OCI-LY1 (cell line): Measurements from ENCODE around the gene LDLRAD4.

Source experiments
- H2AFZ ChIP-seq: fragments of 200-600 bp; sonication (generic), shearing (Covaris generic); 2 replicates; pipeline ENCODE4 v1.6.0; 2014; ENCODE audit warnings: antibody characterized with exemption, mild to moderate bottlenecking, low read length
- H3F3A ChIP-seq: fragments of 200-600 bp; sonication (generic), shearing (Covaris generic); 2 replicates; pipeline ENCODE4 v1.6.0; 2014; ENCODE audit warnings: mild to moderate bottlenecking, antibody characterized with exemption, low read length, moderate library complexity; ENCODE audit not compliant: insufficient read depth
- H3K27ac ChIP-seq: fragments of 200-600 bp; sonication (generic); 2 replicates; pipeline ENCODE4 v1.5.1; 2014; ENCODE audit warnings: low read length, mixed run types, mild to moderate bottlenecking, low read depth; ENCODE audit not compliant: poor library complexity, severe bottlenecking
- H3K27me3 ChIP-seq: fragments of 200-600 bp; sonication (generic); 2 replicates; pipeline ENCODE4 v1.6.0; 2014; ENCODE audit warnings: antibody characterized with exemption, mild to moderate bottlenecking, low read length, moderate library complexity; ENCODE audit not compliant: insufficient read depth
- H3K36me3 ChIP-seq: fragments of 200-600 bp; sonication (generic); 2 replicates; pipeline ENCODE4 v1.6.1; 2014; ENCODE audit warnings: mild to moderate bottlenecking, antibody characterized with exemption, low read length, moderate library complexity, mixed read lengths; ENCODE audit not compliant: insufficient read depth
- H3K4me1 ChIP-seq: fragments of 200-600 bp; sonication (generic); 2 replicates; pipeline ENCODE4 v1.5.1; 2014; ENCODE audit warnings: mild to moderate bottlenecking, low read length, moderate library complexity; ENCODE audit not compliant: insufficient read depth, severe bottlenecking
- H3K4me2 ChIP-seq: fragments of 200-600 bp; sonication (generic), shearing (Covaris generic); 2 replicates; pipeline ENCODE4 v1.6.1; 2014; ENCODE audit warnings: low read length
- H3K4me3 ChIP-seq: fragments of 200-600 bp; sonication (generic); 2 replicates; pipeline ENCODE4 v1.5.1; 2014; ENCODE audit warnings: low read length, low read depth, mild to moderate bottlenecking, mixed read lengths; ENCODE audit not compliant: poor library complexity, severe bottlenecking
- H3K79me2 ChIP-seq: fragments of 200-600 bp; shearing (Covaris generic); 2 replicates; pipeline ENCODE4 v1.6.1; 2016; ENCODE audit warnings: mixed run types, low read length, mixed read lengths; ENCODE audit not compliant: insufficient read depth
- H3K9ac ChIP-seq: fragments of 200-600 bp; sonication (generic), shearing (Covaris generic); 2 replicates; pipeline ENCODE4 v1.6.1; 2014; ENCODE audit warnings: mild to moderate bottlenecking, low read length, mixed read lengths
- H3K9me2 ChIP-seq: fragments of 200-600 bp; sonication (generic), shearing (Covaris generic); 2 replicates; pipeline ENCODE4 v1.6.1; 2014; ENCODE audit warnings: low read depth, mild to moderate bottlenecking, low read length, mixed read lengths
- H3K9me3 ChIP-seq: fragments of 200-600 bp; shearing (Covaris generic); 2 replicates; pipeline ENCODE4 v1.6.1; 2014; ENCODE audit warnings: low read length, mixed read lengths
- H4K20me1 ChIP-seq: fragments of 200-600 bp; sonication (generic), shearing (Covaris generic); 2 replicates; pipeline ENCODE4 v1.6.0; 2016; ENCODE audit warnings: mild to moderate bottlenecking, low read length; ENCODE audit not compliant: insufficient read depth
- CTCF ChIP-seq: fragments of 200-600 bp; sonication (generic), shearing (Covaris generic); IDR thresholded peaks from 2 replicates; pipeline ENCODE4 v1.5.1; 2017; ENCODE audit warnings: mild to moderate bottlenecking, antibody characterized with exemption, low read length, moderate library complexity, mixed read lengths
- EZH2 ChIP-seq: fragments of 200-600 bp; sonication (generic), shearing (Covaris generic); IDR thresholded peaks from 2 replicates; pipeline ENCODE4 v1.8.0; 2017; ENCODE audit warnings: borderline replicate concordance, mixed run types, mild to moderate bottlenecking, antibody characterized with exemption, low read length, moderate library complexity, mixed read lengths

LDLRAD4 gene

GRCh38 chr18:13420969-13421686 lies 202.6 kb downstream of the LDLRAD4 start:
- TF ChIP-seq EZH2 (no peak), CTCF (no peak)
- Histone ChIP-seq H2AFZ (peak overlapping the region; percentile 27), H3K9me3 (no peaks in the 10 kb centered on the region), H3K4me1 (peaks cover 26% of the 10 kb centered on the region), H3K4me2 (peak overlapping the region; percentile 32), H3K27me3 (no peaks in the 10 kb centered on the region), H3F3A (no peaks in the 10 kb centered on the region), H4K20me1 (no peaks in the 10 kb centered on the region), H3K4me3 (peak overlapping the region; percentile 24), H3K79me2 (no peaks in the 10 kb centered on the region), H3K27ac (no peak overlapping the region), H3K36me3 (no peaks in the 10 kb centered on the region; the same call in 1 of the 2 replicates), H3K9ac (peak overlapping the region; percentile 2; the same call in 1 of the 2 replicates), H3K9me2 (no peaks in the 10 kb centered on the region)

- Histone ChIP-seq H3K79me2 (no peaks in the 10 kb centered on the region), H3K9ac (no peak overlapping the region), H3K4me2 (no peak overlapping the region), H4K20me1 (no peaks in the 10 kb centered on the region), H3K4me1 (peaks cover 26% of the 10 kb centered on the region), H3K27me3 (no peaks in the 10 kb centered on the region), H2AFZ (no peak overlapping the region), H3K9me3 (no peaks in the 10 kb centered on the region), H3K9me2 (no peaks in the 10 kb centered on the region), H3K4me3 (no peak overlapping the region), H3K27ac (no peak overlapping the region), H3K36me3 (no peaks in the 10 kb centered on the region; the same call in 1 of the 2 replicates), H3F3A (no peaks in the 10 kb centered on the region)
- no peak for TF ChIP-seq CTCF
- TF ChIP-seq EZH2 = no peak
Observed at GRCh38 chr18:13422541-13423147, 204.1 kb downstream of the LDLRAD4 start.

DNA sequence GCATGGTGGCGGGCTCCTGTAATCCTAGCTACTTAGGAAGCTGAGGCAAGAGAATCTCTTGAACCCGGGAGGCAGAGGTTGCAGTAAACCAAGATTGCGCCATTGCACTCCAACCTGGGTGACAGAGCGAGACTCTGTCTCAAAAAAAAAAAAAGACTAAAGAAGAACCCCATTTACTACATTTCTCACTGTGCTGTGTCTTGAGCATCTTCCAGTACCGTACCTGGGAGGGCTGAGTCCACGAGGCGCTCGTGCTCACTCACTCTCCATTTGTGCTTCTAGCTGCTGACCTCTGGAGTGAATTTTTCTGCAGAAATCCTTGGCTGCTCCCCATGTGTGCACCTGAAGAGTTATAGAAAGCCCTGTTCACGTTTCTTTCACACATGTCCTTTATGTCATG lies 204.8 kb downstream of the LDLRAD4 start:
- TF ChIP-seq CTCF (no peak), EZH2 (no peak)
- no peaks in the 10 kb centered on the region for H3F3A ChIP-seq
- H3K27me3 ChIP-seq = no peaks in the 10 kb centered on the region; the same call in 1 of the 2 replicates
- peaks cover 26% of the 10 kb centered on the region for H3K4me1 ChIP-seq
- no peaks in the 10 kb centered on the region for H3K79me2 ChIP-seq
- no peaks in the 10 kb centered on the region; the same call in 1 of the 2 replicates for H3K36me3 ChIP-seq
- H2AFZ ChIP-seq = no peak overlapping the region
- H3K9me3 ChIP-seq = no peaks in the 10 kb centered on the region
- no peaks in the 10 kb centered on the region for H3K9me2 ChIP-seq
- no peaks in the 10 kb centered on the region for H4K20me1 ChIP-seq
- H3K9ac ChIP-seq = no peak overlapping the region
- H3K4me3 ChIP-seq = no peak overlapping the region
- H3K4me2 ChIP-seq = no peak overlapping the region
- H3K27ac ChIP-seq = no peak overlapping the region
